A549 (cell line): ENCODE measurements around the gene GABARAP. TPM values are rescaled to one million over a fixed set of nuclear protein-coding genes. Genes with fewer than 3 reads are reported as not detected.

ENCODE experiments used
- ATAC-seq, 2 experiments: fragments of 200-7000 bp in 1 of 2; fragments of >200 bp in 1 of 2; cut with Nextera tagmentation in 1 of 2; cut with Tn5 transposase in 1 of 2; 3 replicates each; pipeline versions ENCODE4 v1.8.0 to v1.9.1; 2018 to 2020; ENCODE audit warnings: mild to moderate bottlenecking in 1 of 2, moderate library complexity in 1 of 2
- CTCF ChIA-PET: fragments of 300-600 bp; sonication (Branson Sonifier 250); formaldehyde crosslinking; extraction: SDS; loops from one replicate; lab custom pipeline; 2021; ENCODE audit warnings: antibody characterized with exemption, inconsistent platforms; lab: Yijun Ruan, JAX
- POLR2A ChIA-PET: fragments of 350-600 bp; formaldehyde crosslinking; extraction: SDS; loops from one replicate; lab custom pipeline; 2021; ENCODE audit warnings: antibody characterized with exemption, inconsistent platforms; lab: Yijun Ruan, JAX
- DNase-seq, 2 experiments: peaks; one replicate each; pipeline versions ENCODE4 v3.0.0 to v3.0.0-alpha.2; 2011 to 2016; ENCODE audit warnings: low read depth in 1 of 2, low spot score in 1 of 2
- FAIRE-seq: peaks from 2 replicates; lab custom pipeline; 2011; peaks lifted over from hg19 to GRCh38; lab: Jason Lieb, UNC
- H3K27ac ChIP-seq, 2 experiments: fragments of >200 bp; sonication (Bioruptor Twin); formaldehyde crosslinking; 3 replicates each; pipeline ENCODE4 v1.5.1; 2016 to 2017
- H3K4me1 ChIP-seq: fragments of >200 bp; sonication (Bioruptor Twin); formaldehyde crosslinking; 3 replicates; pipeline ENCODE4 v1.6.1; 2016
- H3K4me2 ChIP-seq: fragments of >200 bp; sonication (Bioruptor Twin); formaldehyde crosslinking; 3 replicates; pipeline ENCODE4 v1.6.1; 2016
- H3K4me3 ChIP-seq: fragments of >200 bp; sonication (Bioruptor Twin); formaldehyde crosslinking; 3 replicates; pipeline ENCODE4 v1.5.1; 2016
- H3K9me3 ChIP-seq: fragments of >200 bp; sonication (Bioruptor Twin); formaldehyde crosslinking; 3 replicates; pipeline ENCODE4 v1.6.1; 2016
- CBX2 ChIP-seq: fragments of 200-600 bp; sonication (generic); IDR thresholded peaks from 2 replicates; pipeline ENCODE4 v1.6.1; 2016; ENCODE audit warnings: low read depth, mild to moderate bottlenecking, borderline replicate concordance
- CBX8 ChIP-seq: fragments of 200-600 bp; sonication (generic); IDR thresholded peaks from 2 replicates; pipeline ENCODE4 v1.6.1; 2016
- CHD4 ChIP-seq: fragments of 200-600 bp; sonication (generic); IDR thresholded peaks from 2 replicates; pipeline ENCODE4 v1.6.1; 2016; ENCODE audit warnings: antibody characterized with exemption, mild to moderate bottlenecking, borderline replicate concordance
- EHF ChIP-seq: fragments of 250-450 bp; sonication (Bioruptor Pico); IDR thresholded peaks from 2 replicates; pipeline ENCODE4 v1.5.0; 2020; ENCODE audit warnings: mild to moderate bottlenecking
- ESRRA ChIP-seq: fragments of 150-350 bp; IDR thresholded peaks from 2 replicates; pipeline ENCODE4 v1.6.1; 2014; ENCODE audit warnings: mild to moderate bottlenecking, low read length, borderline replicate concordance
- FOSB ChIP-seq: fragments of 250-450 bp; sonication (Bioruptor Pico); IDR thresholded peaks from 2 replicates; pipeline ENCODE4 v1.5.0; 2020; ENCODE audit warnings: mild to moderate bottlenecking, moderate library complexity
- FOSL2 ChIP-seq, 2 experiments: fragments of 450-650 bp in 1 of 2; fragments of >200 bp in 1 of 2; sonication (Bioruptor Twin) in 1 of 2; formaldehyde crosslinking; IDR thresholded peaks; 2 replicates each; pipeline versions ENCODE4 v1.5.0 to v1.6.1; 2016 to 2020; ENCODE audit warnings: mild to moderate bottlenecking in 1 of 2, moderate library complexity in 1 of 2
- FOXS1 ChIP-seq: fragments of 250-450 bp; sonication (Bioruptor Pico); IDR thresholded peaks from 2 replicates; pipeline ENCODE4 v1.5.0; 2020; ENCODE audit warnings: mild to moderate bottlenecking, moderate library complexity
- HES2 ChIP-seq: fragments of >200 bp; sonication (Bioruptor Twin); formaldehyde crosslinking; IDR thresholded peaks from 2 replicates; pipeline ENCODE4 v1.6.1; 2016
- HMGXB4 ChIP-seq: fragments of 250-450 bp; sonication (Bioruptor Pico); IDR thresholded peaks from 2 replicates; pipeline ENCODE4 v1.5.0; 2021; ENCODE audit warnings: mild to moderate bottlenecking, moderate library complexity, borderline replicate concordance
- HOXA7 ChIP-seq: fragments of 250-450 bp; sonication (Bioruptor Pico); IDR thresholded peaks from 2 replicates; pipeline ENCODE4 v1.5.0; 2020; ENCODE audit warnings: mild to moderate bottlenecking, moderate library complexity
- HOXB13 ChIP-seq: fragments of 250-450 bp; sonication (Bioruptor Pico); IDR thresholded peaks from 2 replicates; pipeline ENCODE4 v1.5.0; 2020; ENCODE audit warnings: low read depth, mild to moderate bottlenecking, moderate library complexity
- JUNB ChIP-seq: fragments of >200 bp; sonication (Bioruptor Twin); formaldehyde crosslinking; IDR thresholded peaks from 2 replicates; pipeline ENCODE4 v1.6.1; 2016
- KDM1A ChIP-seq: fragments of 200-600 bp; sonication (generic); IDR thresholded peaks from 2 replicates; pipeline ENCODE4 v1.6.1; 2016; ENCODE audit warnings: low read depth, mild to moderate bottlenecking
- KDM5A ChIP-seq: fragments of 200-600 bp; sonication (generic); IDR thresholded peaks from 2 replicates; pipeline ENCODE4 v1.6.1; 2016; ENCODE audit warnings: antibody characterized with exemption, mild to moderate bottlenecking
- MAFK ChIP-seq: fragments of 450-650 bp; IDR thresholded peaks from 2 replicates; pipeline ENCODE4 v1.6.1; 2014; ENCODE audit not compliant: partially characterized antibody
- MAZ ChIP-seq: fragments of 150-350 bp; IDR thresholded peaks from 2 replicates; pipeline ENCODE4 v1.6.1; 2014; ENCODE audit warnings: antibody characterized with exemption, low read depth, low read length, borderline replicate concordance
- MYC ChIP-seq: IDR thresholded peaks from 2 replicates; pipeline ENCODE4 v1.6.1; 2012; ENCODE audit warnings: mild to moderate bottlenecking, inconsistent platforms, low read length, improper control_type of control experiment, borderline replicate concordance
- NR3C1 ChIP-seq: fragments of >200 bp; sonication (Bioruptor Twin); formaldehyde crosslinking; IDR thresholded peaks from 3 replicates; pipeline ENCODE4 v1.6.1; 2017
- PHF8 ChIP-seq: fragments of 200-600 bp; sonication (generic); IDR thresholded peaks from 2 replicates; pipeline ENCODE4 v1.6.1; 2016; ENCODE audit warnings: low read depth, mild to moderate bottlenecking, antibody characterized with exemption, moderate library complexity, borderline replicate concordance
- RAD21 ChIP-seq, 2 experiments: fragments of >200 bp in 1 of 2; sonication (Bioruptor Twin) in 1 of 2; formaldehyde crosslinking in 1 of 2; IDR thresholded peaks in 1 of 2; conservative IDR thresholded peaks in 1 of 2; 2 replicates in 1 of 2; 3 replicates in 1 of 2; pipeline ENCODE4 v1.6.1; 2012 to 2018; ENCODE audit warnings: inconsistent platforms in 1 of 2
- RCOR1 ChIP-seq: fragments of 150-350 bp; IDR thresholded peaks from 2 replicates; pipeline ENCODE4 v1.6.1; 2014; ENCODE audit warnings: antibody characterized with exemption, low read length, low read depth
- RFX5 ChIP-seq: fragments of 450-650 bp; IDR thresholded peaks from 2 replicates; pipeline ENCODE4 v1.7.1; 2014; ENCODE audit warnings: antibody characterized with exemption, mild to moderate bottlenecking, moderate library complexity
- USF2 ChIP-seq: fragments of 450-650 bp; IDR thresholded peaks from 2 replicates; pipeline ENCODE4 v1.6.1; 2014; ENCODE audit warnings: antibody characterized with exemption
- ZC3H11A ChIP-seq: fragments of 450-650 bp; IDR thresholded peaks from 2 replicates; pipeline ENCODE4 v1.6.1; 2014; ENCODE audit warnings: antibody characterized with exemption, mild to moderate bottlenecking
- WGBS: methylation state at CpG from one replicate; pipeline ENCODE4 v1.1.6; 2017; ENCODE audit errors: missing lambda C conversion rate; 5-methylcytosine and 5-hydroxymethylcytosine counted together
- polyA plus RNA-seq, 4 experiments: library from polyadenylated mRNA; depleted of rRNA in 3 of 4; stranded (reverse); fragments of >200 nt; fragmentation: RNase III in 1 of 4; extraction: RNeasy Plus Mini Kit Qiagen cat#74134 plus additional on column Dnase treatment in 1 of 4; gene quantifications; 2 replicates in 3 of 4; 3 replicates in 1 of 4; pipeline ENCODE4 v1.2.3, GENCODE V29; 2011 to 2017

The GABARAP gene
- polyA plus RNA-seq, 2 of the 4 experiments (the other 2 are of a cell fraction): 399 to 504 TPM

- Histone ChIP-seq H3K4me1 (peaks cover 8% of the 10 kb centered on the region), H3K9me3 (no peaks in the 10 kb centered on the region), H3K4me2 (no peak overlapping the region), H3K27ac (no peak overlapping the region), H3K4me3 (no peak overlapping the region)
- ATAC-seq (no peak), DNase-seq (no peak), FAIRE-seq (no peak)
- ChIA-PET CTCF (interaction anchor here (0.6 to 13.5 kb wide), 12 partner anchors 8 to 330 kb away, joined by 3 to 446 read pairs (median 4); partner anchors contain the start of genes ACADVL and DLG4), POLR2A (no interaction called here)
- WGBS: 76% methylated on average over 7 of the region's 12 CpGs
- TF ChIP-seq JUNB (no peak), CBX2 (no peak)
Measured at GRCh38 chr17:7285679-7286078, 43.4 kb upstream of the GABARAP start.

- Histone ChIP-seq H3K9me3 (no peaks in the 10 kb centered on the region), H3K4me2 (no peak overlapping the region)
- DNase-seq: no peak
- no peak for FAIRE-seq
- POLR2A ChIA-PET: no interaction called here
- no peak for TF ChIP-seq KDM5A
- no peak for TF ChIP-seq HMGXB4 (CRISPR knock-in tag)
- no peak for TF ChIP-seq KDM1A
- no peak for TF ChIP-seq HES2
- no peak for TF ChIP-seq FOSB
- TF ChIP-seq CHD4: no peak
- no peak for TF ChIP-seq HOXA7
- TF ChIP-seq MAFK: no peak
- no peak for TF ChIP-seq EHF
- no peak for TF ChIP-seq RFX5
- TF ChIP-seq CBX8: no peak
- TF ChIP-seq FOXS1: no peak
- TF ChIP-seq, all 56 proteins: peak for 0
- Histone ChIP-seq H3K4me1 (peaks cover 11% of the 10 kb centered on the region), H3K4me3 (no peak overlapping the region), H3K27ac (no peak overlapping the region)
- CTCF ChIA-PET: interaction anchor here (0.7 to 13.5 kb wide), 12 partner anchors 9 to 276 kb away, joined by 3 to 446 read pairs (median 4); partner anchors contain the start of gene CTDNEP1
- 69% methylated on average over 16 of the region's 16 CpGs for WGBS
- no peak for ATAC-seq
Measured at GRCh38 chr17:7284911-7285310, 42.7 kb upstream of the GABARAP start.

- CTCF ChIA-PET: interaction anchor here (1.0 to 13.5 kb wide), 10 partner anchors 8 to 277 kb away, joined by 3 to 446 read pairs (median 5); partner anchors contain the start of gene CTDNEP1
- FAIRE-seq: no peak
- ATAC-seq: no peak
Measured at GRCh38 chr17:7283471-7284216, 41.4 kb upstream of the GABARAP start.

More at GRCh38 chr17:7283471-7284216, 41.4 kb upstream of the GABARAP start:
- POLR2A ChIA-PET: no interaction called here
- TF ChIP-seq FOSL2 (IDR thresholded peaks at IDR 0.05): no peak
- TF ChIP-seq FOSL2 (CRISPR knock-in tag; IDR thresholded peaks at IDR 0.05): no peak
- no peak for TF ChIP-seq CHD4
- TF ChIP-seq ESRRA: no peak
- no peak for TF ChIP-seq NR3C1
- no peak for TF ChIP-seq HES2
- no peak for TF ChIP-seq ZC3H11A
- no peak for TF ChIP-seq HOXB13 (CRISPR knock-in tag)
- TF ChIP-seq PHF8: no peak
- no peak for TF ChIP-seq MAZ
- no peak for TF ChIP-seq MYC
- TF ChIP-seq FOSB: no peak
- TF ChIP-seq RAD21 (conservative IDR thresholded peaks at IDR 0.05 in 1 of 2, IDR thresholded peaks at IDR 0.05 in 1 of 2): no peak
- no peak for TF ChIP-seq RCOR1
- no peak for TF ChIP-seq USF2
- TF ChIP-seq, all 56 proteins: peak for 0
- no peaks in the 10 kb centered on the region for H3K9me3 ChIP-seq
- H3K4me1 ChIP-seq: peaks cover 11% of the 10 kb centered on the region
- H3K4me3 ChIP-seq: no peak overlapping the region
- WGBS: 79% methylated on average over 18 of the region's 18 CpGs
- H3K27ac ChIP-seq: no peak overlapping the region
- no peak for DNase-seq
- no peak overlapping the region for H3K4me2 ChIP-seq
